ENCODE measurements around the gene RAB5B.
"Not testable (repeated sequence)": the region's sequence is repeated elsewhere in the genome, so short reads cannot be mapped to it uniquely, and the experiment has no call there.

RAB5B gene

GRCh38 chr12:55991110-55991509 is 17.2 kb downstream of the RAB5B start:
- Mint-ChIP-seq H3K4me1 (peaks cover 3% of the 10 kb centered on the region), H3K36me3 (peaks cover 69% of the 10 kb centered on the region), H3K27ac (peak overlapping the region; percentile 14), H3K9me3 (no peaks in the 10 kb centered on the region), H3K27me3 (no peaks in the 10 kb centered on the region), H3K4me3 (no peak overlapping the region)
- no peak for ATAC-seq

- no peak overlapping the region for H3K27ac Mint-ChIP-seq
- ATAC-seq = no peak
- no peaks in the 10 kb centered on the region for H3K27me3 Mint-ChIP-seq
- H3K36me3 Mint-ChIP-seq = peaks cover 61% of the 10 kb centered on the region
- H3K4me1 Mint-ChIP-seq = peaks cover 19% of the 10 kb centered on the region
- H3K4me3 Mint-ChIP-seq = no peak overlapping the region
- H3K9me3 Mint-ChIP-seq = no peaks in the 10 kb centered on the region
Observed at GRCh38 chr12:55993230-55993853, 19.5 kb downstream of the RAB5B start.

- Mint-ChIP-seq H3K27ac (no peak overlapping the region), H3K36me3 (peaks cover 45% of the 10 kb centered on the region), H3K9me3 (no peaks in the 10 kb centered on the region), H3K4me3 (no peak overlapping the region), H3K27me3 (no peaks in the 10 kb centered on the region), H3K4me1 (peaks cover 19% of the 10 kb centered on the region)
- no peak for ATAC-seq
Observed at GRCh38 chr12:55995366-55995765, 21.5 kb downstream of the RAB5B start.

- ATAC-seq = no peak
- peaks cover 19% of the 10 kb centered on the region for H3K4me1 Mint-ChIP-seq
- H3K27me3 Mint-ChIP-seq = no peaks in the 10 kb centered on the region
- H3K4me3 Mint-ChIP-seq = peak overlapping the region; percentile 93
- no peaks in the 10 kb centered on the region for H3K9me3 Mint-ChIP-seq
- peak overlapping the region; percentile 78 for H3K27ac Mint-ChIP-seq
- peaks cover 36% of the 10 kb centered on the region for H3K36me3 Mint-ChIP-seq
Observed at GRCh38 chr12:55996201-55996714, 22.4 kb downstream of the RAB5B start.

- Mint-ChIP-seq H3K9me3 (no peaks in the 10 kb centered on the region), H3K27me3 (no peaks in the 10 kb centered on the region), H3K36me3 (peaks cover 30% of the 10 kb centered on the region), H3K4me3 (peak within 1 kb of the TSS; percentile 93), H3K27ac (peak within 1 kb of the TSS; percentile 78), H3K4me1 (peaks cover 19% of the 10 kb centered on the region)
- ATAC-seq = peak; percentile 95
Observed at GRCh38 chr12:55996715-55997534, 23.0 kb downstream of the RAB5B start, which contains the start of gene SUOX. TSS of gene SUOX (plus strand) at chr12:55997276. CDS start at chr12:56002222, 4,946 bp downstream.

GRCh38 chr12:55997535-55997859 is 23.6 kb downstream of the RAB5B start:
- Mint-ChIP-seq H3K27ac (peak overlapping the region; percentile 78), H3K27me3 (no peaks in the 10 kb centered on the region), H3K4me3 (peak overlapping the region; percentile 93), H3K36me3 (peaks cover 24% of the 10 kb centered on the region), H3K9me3 (no peaks in the 10 kb centered on the region), H3K4me1 (peaks cover 19% of the 10 kb centered on the region)
- ATAC-seq = peak; percentile 46

GRCh38 chr12:55999522-55999921 is 25.6 kb downstream of the RAB5B start:
- Mint-ChIP-seq H3K36me3 (peaks cover 13% of the 10 kb centered on the region), H3K4me1 (peaks cover 19% of the 10 kb centered on the region)
- H3K27ac Mint-ChIP-seq, ATAC-seq, H3K9me3 Mint-ChIP-seq, H3K4me3 Mint-ChIP-seq, H3K27me3 Mint-ChIP-seq: not testable (repeated sequence)

GRCh38 chr12:55999999-56000540 is 26.2 kb downstream of the RAB5B start:
- not testable (repeated sequence) for H3K9me3 Mint-ChIP-seq, H3K4me3 Mint-ChIP-seq, H3K27ac Mint-ChIP-seq, ATAC-seq, H3K27me3 Mint-ChIP-seq
- peaks cover 19% of the 10 kb centered on the region for H3K4me1 Mint-ChIP-seq
- H3K36me3 Mint-ChIP-seq = peaks cover 14% of the 10 kb centered on the region

GRCh38 chr12:56001487-56002100 is 27.7 kb downstream of the RAB5B start:
- ATAC-seq = no peak
- Mint-ChIP-seq H3K4me1 (peaks cover 11% of the 10 kb centered on the region), H3K9me3 (no peaks in the 10 kb centered on the region), H3K27ac (no peak overlapping the region), H3K36me3 (peaks cover 9% of the 10 kb centered on the region), H3K4me3 (no peak overlapping the region), H3K27me3 (no peaks in the 10 kb centered on the region)

- not testable (repeated sequence) for H3K9me3 Mint-ChIP-seq, H3K36me3 Mint-ChIP-seq, ATAC-seq, H3K4me3 Mint-ChIP-seq, H3K27me3 Mint-ChIP-seq, H3K27ac Mint-ChIP-seq
- H3K4me1 Mint-ChIP-seq = peaks cover 13% of the 10 kb centered on the region
Observed at GRCh38 chr12:56003376-56003775, 29.5 kb downstream of the RAB5B start.

GRCh38 chr12:56004211-56004610 is 30.3 kb downstream of the RAB5B start:
- Mint-ChIP-seq H3K27ac (no peak overlapping the region), H3K4me3 (no peak overlapping the region), H3K36me3 (peaks cover 9% of the 10 kb centered on the region), H3K4me1 (peaks cover 19% of the 10 kb centered on the region), H3K27me3 (no peaks in the 10 kb centered on the region), H3K9me3 (no peaks in the 10 kb centered on the region)
- ATAC-seq = no peak

GRCh38 chr12:56007564-56008559 is 34.0 kb downstream of the RAB5B start:
- H3K27me3 Mint-ChIP-seq = no peaks in the 10 kb centered on the region
- H3K36me3 Mint-ChIP-seq = peaks cover 9% of the 10 kb centered on the region
- peak; percentile 83 for ATAC-seq
- peaks cover 19% of the 10 kb centered on the region for H3K4me1 Mint-ChIP-seq
- no peaks in the 10 kb centered on the region for H3K9me3 Mint-ChIP-seq
- peak overlapping the region; percentile 49 for H3K27ac Mint-ChIP-seq
- H3K4me3 Mint-ChIP-seq = peak overlapping the region; percentile 84

GRCh38 chr12:56010111-56010570 is 36.3 kb downstream of the RAB5B start:
- Mint-ChIP-seq H3K27me3 (no peaks in the 10 kb centered on the region), H3K36me3 (no peaks in the 10 kb centered on the region), H3K4me1 (peaks cover 19% of the 10 kb centered on the region), H3K4me3 (no peak overlapping the region), H3K27ac (no peak overlapping the region), H3K9me3 (no peaks in the 10 kb centered on the region)
- ATAC-seq = no peak

GRCh38 chr12:56011509-56012090 is 37.7 kb downstream of the RAB5B start:
- Mint-ChIP-seq H3K9me3 (no peaks in the 10 kb centered on the region), H3K27ac (no peak overlapping the region), H3K4me1 (peaks cover 19% of the 10 kb centered on the region), H3K27me3 (no peaks in the 10 kb centered on the region), H3K4me3 (no peak overlapping the region), H3K36me3 (no peaks in the 10 kb centered on the region)
- ATAC-seq = no peak
